HG03558 (cell line): ENCODE data around the gene BHLHA9.

Experiments
- ATAC-seq: cut with Tn5 transposase; IDR thresholded peaks from one replicate; pipeline ENCODE4 v1.9.1; 2021; ENCODE audit warnings: moderate number of reproducible peaks; ENCODE audit not compliant: unreplicated experiment; ENCODE audit errors: extremely low read depth

BHLHA9 gene

DNA sequence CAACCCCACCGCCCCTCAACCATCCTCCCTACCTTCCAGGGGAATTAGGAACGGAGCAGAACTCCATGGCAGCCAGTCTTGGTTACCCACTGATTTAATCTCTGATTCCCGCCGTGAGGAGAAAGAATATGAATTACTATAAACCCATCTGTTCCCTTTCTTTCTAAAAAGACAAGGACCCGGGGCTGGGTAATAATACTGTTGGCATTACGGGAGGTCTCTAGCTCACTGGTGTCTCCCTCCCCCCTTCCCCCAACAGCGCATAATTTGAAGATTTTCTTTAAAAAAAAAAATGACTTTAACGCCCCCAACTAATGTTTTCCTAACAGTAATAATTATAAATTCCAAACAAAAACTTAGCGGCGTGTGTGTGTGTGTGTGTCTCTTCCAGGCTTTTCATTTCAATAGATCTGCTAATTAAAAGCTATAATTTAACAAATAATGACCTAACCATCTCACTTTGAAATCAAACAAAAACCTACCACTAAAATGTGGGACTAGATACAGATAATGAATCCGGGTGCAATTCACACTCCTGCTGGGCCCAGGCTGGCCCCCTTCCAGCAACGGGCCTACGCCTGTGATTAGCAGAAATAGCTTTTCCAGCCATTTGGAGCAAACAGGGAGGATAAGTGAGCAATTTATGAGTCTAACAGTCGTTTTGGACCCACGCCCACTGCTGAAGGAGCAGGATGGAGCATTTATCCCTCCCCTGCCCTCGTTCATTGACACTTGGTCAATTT lies 18.2 kb upstream of the BHLHA9 start:
- ATAC-seq, result no peak

DNA sequence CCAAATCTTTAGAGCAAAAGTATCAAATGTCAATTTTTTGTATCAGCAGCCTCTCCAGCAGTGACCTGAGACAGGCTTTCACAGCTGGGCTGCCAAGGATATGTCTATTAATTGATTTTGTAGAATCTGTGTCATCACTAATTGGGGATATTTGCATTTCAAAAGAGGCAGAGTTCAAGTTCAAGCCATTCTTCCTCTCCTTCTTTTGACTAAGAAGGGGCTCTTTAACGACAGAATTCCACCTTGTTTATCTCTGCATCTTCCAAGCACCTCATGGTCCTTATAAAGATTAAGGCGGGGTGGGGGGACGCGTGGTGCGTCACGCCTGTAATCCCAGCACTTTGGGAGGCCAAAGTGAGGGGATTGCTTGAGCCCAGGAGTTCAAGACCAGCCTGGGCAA lies 15.2 kb upstream of the BHLHA9 start:
- no peak for ATAC-seq

DNA sequence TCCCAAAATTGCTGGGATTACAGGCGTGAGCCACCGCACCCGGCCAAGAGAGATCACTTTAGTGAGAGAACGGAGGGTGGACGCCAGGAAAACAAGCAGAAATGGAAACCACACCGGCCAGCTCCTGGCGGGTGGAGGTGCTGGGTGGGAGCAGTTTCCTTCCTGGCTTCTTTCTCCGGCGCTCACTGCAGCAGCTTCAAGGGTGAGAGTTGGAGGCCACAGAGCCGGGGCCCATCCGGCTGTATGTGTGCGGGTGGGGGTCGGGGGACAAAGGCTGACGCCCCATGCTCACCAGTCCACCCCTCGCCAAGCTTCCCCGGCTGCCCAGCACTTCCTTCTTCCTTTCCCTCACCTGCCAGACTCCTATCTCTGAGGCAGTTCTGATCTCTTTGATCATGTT lies 13.5 kb upstream of the BHLHA9 start:
- no peak for ATAC-seq

GRCh38 chr17:1260086-1260769 lies 10.0 kb upstream of the BHLHA9 start:
- ATAC-seq, result no peak

- ATAC-seq, result no peak
Observed at GRCh38 chr17:1260770-1261161, 9.5 kb upstream of the BHLHA9 start.

DNA sequence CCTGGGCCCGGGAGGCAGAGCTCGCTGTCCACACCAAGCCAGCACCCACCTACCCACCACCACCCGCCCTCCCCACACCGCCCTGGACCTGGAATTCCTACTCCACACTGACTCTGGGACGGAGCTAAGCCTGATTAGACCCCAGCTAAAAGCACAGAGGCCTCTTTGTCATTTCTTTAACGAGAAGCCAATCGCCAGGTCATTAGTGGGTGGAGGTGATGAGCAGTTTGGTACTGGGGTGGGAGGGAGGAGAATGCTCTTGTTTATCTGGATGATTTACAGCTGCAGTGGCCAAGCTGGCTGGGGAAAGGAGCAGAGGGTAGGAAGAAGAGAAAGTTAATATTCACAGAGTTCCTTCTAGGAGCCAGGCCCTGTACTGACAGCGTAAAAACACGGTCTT lies 6.0 kb upstream of the BHLHA9 start:
- no peak for ATAC-seq

DNA sequence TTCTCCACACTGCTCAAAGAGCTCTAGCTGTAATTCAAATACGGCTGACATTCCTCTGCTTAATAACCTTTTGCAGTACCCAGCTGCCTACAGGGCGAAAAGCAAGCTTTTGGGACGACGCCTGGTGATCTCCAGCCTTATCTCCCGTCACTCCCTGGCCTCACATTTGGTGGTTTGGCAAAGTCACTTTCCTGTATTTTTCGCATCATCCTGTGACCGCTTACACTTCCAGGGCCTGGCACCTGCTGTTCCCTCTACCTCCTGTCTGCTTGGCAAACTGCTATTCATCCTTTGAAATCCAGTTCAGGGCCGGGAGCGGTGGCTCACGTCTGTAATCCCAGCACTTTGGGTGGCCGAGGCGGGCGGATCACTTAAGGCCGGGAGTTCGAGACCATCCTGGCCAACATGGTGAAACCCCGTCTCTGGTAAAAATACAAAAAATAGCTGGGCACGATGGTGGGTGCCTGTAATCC lies 2.7 kb upstream of the BHLHA9 start:
- no peak for ATAC-seq

GRCh38 chr17:1271030-1271423 lies 783 bp downstream of the BHLHA9 start:
- no peak for ATAC-seq

DNA sequence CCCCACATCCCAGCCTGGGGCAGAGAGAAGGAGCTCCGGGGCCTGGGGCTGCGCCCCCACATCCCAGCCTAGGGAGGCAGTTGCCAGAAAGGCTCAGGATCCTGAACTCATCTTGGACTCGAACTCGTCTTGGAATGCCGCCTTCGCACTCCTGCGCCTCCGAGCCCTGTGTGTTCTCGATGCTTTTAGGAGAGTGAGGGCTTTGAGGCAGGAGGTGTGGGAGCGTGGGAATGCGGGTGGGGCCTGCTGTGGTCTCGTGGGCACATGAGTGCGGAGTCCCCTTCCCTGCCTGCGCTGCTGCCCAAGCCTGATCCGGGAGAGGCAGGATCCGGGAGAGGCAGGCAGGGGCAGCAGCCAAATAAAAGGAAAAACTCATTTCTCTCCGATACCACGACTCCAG lies 1.2 kb downstream of the BHLHA9 start:
- ATAC-seq, result no peak

DNA sequence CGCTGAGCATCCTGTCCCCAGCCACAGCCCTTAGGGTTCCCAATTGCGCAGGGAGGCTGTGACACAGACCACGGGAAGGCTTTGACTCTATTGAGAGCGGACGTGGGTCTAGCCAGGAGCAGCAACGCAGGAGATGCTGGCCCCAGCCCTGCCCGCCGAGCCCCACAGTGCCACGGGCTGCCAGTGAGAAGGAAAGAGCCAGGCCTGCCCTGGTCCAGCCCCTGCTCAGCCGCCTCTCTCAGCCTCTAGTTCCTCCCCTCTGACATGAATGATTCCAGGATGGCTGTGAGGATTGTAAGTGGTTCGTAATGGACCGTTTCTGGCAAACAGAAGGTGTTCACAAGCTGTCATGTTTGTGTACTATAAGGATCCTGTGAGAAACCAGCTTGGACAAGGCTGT lies 2.5 kb downstream of the BHLHA9 start:
- no peak for ATAC-seq

DNA sequence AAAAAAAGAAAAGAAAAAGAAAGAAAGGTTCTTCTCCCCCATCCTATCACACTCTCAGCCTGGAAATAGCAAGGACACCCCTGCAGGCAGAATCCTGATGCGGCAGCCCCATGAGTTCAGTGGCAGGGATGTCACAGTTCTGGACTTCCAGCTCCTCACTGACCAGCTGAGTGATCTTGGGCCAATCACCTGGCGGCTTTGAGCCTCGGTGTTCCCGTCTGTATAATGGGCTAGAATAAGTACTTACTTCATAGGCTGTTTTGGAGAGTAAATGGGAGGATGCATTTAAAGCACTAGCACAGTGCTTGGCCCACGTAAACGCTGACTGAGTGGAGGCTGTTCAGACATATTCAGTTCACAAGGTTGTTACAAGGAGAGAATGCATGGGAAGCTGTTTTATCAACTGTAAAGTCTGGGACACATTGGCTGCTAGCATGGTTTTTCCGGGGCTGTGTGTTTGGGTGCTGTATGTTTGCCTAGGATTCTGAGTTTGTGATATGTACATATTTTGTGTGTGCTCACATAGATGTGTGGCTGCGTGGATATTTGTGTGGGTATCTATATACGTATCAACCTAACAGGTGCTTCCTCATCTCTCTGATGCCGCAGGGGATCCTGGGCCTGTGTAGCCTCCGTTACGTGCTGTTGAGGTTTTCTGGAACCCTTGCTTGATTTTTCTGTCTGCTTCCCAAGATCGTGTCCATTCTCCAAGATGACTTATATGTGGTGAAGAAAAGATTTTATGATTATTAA lies 3.4 kb downstream of the BHLHA9 start:
- ATAC-seq, result no peak

DNA sequence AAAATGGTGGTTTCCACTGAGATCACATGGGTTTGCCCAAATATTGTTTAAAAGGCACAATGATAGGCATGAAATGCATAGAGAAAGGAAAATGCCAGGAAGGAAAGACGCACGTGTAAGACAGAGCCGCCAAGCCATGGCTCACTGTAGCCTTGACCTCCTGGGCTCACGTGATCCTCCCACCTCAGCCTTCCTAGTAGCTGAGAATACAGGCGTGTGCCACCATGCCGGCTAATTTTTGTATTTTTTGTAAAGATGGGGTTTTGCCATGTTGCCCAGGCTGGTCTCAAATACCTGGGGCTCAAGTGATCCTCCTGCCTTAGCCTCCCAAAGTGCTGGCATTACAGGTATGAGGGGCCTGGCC lies 4.0 kb downstream of the BHLHA9 start:
- no peak for ATAC-seq

- no peak for ATAC-seq
Observed at GRCh38 chr17:1275205-1275961, 5.1 kb downstream of the BHLHA9 start.

- no peak for ATAC-seq
Observed at GRCh38 chr17:1275962-1276736, 5.9 kb downstream of the BHLHA9 start.

GRCh38 chr17:1280652-1281051 lies 10.4 kb downstream of the BHLHA9 start:
- no peak for ATAC-seq

- ATAC-seq, result no peak
Observed at GRCh38 chr17:1286379-1287106, 16.3 kb downstream of the BHLHA9 start.

- no peak for ATAC-seq
Observed at GRCh38 chr17:1289695-1290094, 19.5 kb downstream of the BHLHA9 start.

GRCh38 chr17:1290676-1291075 lies 20.4 kb downstream of the BHLHA9 start:
- ATAC-seq, result no peak

DNA sequence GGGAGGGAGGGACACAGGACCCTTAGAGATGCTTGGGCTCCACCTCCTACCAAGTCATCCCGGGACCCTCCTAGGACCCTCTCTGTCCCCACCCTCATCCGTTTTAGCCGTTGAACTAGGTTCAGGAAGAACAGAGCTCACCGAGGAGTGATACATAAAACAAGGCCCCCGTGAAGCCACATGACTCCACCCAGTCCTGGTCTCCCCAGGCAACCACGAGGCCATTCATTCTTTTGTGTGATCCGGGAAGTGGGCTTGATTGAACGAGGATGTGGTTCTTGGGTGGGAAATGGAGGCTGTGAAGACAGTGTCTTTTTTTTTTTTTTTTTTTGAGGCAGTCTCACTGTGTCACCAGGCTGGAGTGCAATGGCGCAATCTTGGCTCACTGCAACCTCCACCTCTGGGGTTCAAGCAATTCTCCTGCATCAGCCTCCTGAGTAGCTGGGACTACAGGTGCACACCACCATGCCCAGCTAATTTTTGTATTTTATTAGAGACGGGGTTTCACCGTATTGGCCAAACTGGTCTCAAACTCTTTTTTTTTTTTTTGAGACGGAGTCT lies 24.0 kb downstream of the BHLHA9 start:
- no peak for ATAC-seq
